GM19328 (cell line): ENCODE results near the gene GIPC1.
"Not testable (repeated sequence)": the region's sequence is repeated elsewhere in the genome, so short reads cannot be mapped to it uniquely, and the experiment has no call there.

ENCODE experiments used
- ATAC-seq: cut with Tn5 transposase; IDR thresholded peaks from one replicate; pipeline ENCODE4 v1.9.1; 2021; ENCODE audit warnings: mild to moderate bottlenecking, moderate library complexity; ENCODE audit not compliant: unreplicated experiment

GIPC1 gene

DNA sequence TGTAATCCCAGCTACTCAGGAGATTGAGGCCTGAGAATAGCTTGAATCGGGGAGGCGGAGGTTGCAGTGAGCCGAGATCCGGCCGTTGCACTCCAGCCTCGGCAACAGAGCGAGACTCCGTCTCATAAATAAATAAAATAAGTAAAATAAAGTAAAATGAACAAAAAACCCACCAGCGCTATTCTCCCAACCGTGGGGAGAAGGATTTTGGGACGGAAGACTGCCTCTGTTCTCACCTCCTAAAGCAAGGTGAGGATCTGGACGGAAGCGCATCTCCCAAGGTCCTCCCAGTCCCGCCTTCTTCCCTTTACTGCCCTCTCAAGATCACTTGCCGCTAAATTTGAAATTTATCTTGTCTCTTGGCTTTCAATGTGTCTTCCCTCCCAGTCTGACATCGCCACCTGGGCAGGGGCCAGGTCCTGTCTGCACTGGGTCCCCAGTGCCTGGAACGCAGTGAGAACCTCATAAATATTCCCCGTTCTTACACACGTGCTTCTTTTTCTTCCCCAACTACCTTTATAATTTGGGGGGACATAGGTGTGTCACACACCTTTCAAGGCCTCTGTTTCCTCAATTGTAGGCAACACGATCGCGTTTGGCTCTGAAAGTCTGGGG is 23.4 kb upstream of the GIPC1 start:
- ATAC-seq: no peak

DNA sequence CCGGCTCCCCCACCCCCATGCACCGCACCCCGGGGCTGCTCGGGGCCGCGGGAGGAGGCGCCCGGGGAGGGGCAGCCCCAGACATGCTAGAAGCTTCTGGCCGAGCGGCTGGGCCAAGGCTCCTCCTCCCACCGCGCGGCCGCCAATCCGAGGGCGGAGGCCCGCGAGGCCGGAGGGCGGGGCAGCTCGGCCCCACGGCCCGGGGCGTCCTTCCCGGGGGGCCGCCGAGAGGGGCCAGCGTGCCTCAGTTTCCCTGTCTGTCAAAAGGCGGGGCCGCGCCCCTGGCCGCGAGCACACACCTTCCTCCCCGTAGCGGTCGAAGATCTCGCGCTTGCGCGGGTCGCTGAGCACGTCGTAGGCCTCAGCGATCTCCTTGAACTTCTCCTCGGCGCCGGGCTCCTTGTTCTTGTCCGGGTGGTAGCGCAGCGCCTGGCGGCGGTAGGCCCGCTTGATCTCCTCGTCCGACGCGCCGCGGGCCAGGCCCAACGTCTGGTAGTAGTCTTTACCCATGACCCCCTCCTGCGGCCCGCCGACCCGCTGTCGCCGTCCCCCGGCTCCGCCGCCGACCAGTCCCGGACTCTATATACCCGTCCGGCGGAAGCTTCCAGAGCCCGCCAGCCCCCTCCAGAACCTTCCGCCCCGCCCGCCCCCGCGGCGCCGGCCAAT is 22.0 kb upstream of the GIPC1 start, which contains the start of gene DNAJB1:
Gene DNAJB1, minus strand, starts transcription at position 558 of the 666 bp plus-strand sequence. Its CDS starts 48 bp downstream, at position 510.
- peak; percentile 68 for ATAC-seq

DNA sequence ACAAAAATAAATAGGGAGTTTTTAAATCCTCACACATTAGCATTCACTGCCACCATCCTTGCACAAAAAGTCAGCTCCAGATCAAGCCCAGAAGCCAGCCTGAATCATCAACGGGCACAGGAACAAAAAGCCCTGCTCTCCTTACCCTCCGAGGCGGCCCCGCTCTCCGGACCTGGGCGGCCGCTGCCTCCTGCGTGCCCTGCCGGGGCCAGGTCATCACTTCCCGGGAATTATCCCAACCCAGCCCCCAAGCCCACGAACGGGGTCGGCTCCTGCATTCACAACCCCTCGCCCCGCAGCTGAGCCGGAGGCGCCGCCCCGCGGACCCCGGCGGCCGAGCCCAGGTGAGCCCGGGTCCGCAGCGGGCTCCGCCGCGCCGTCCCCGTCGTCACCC is 21.5 kb upstream of the GIPC1 start:
- ATAC-seq: no peak

DNA sequence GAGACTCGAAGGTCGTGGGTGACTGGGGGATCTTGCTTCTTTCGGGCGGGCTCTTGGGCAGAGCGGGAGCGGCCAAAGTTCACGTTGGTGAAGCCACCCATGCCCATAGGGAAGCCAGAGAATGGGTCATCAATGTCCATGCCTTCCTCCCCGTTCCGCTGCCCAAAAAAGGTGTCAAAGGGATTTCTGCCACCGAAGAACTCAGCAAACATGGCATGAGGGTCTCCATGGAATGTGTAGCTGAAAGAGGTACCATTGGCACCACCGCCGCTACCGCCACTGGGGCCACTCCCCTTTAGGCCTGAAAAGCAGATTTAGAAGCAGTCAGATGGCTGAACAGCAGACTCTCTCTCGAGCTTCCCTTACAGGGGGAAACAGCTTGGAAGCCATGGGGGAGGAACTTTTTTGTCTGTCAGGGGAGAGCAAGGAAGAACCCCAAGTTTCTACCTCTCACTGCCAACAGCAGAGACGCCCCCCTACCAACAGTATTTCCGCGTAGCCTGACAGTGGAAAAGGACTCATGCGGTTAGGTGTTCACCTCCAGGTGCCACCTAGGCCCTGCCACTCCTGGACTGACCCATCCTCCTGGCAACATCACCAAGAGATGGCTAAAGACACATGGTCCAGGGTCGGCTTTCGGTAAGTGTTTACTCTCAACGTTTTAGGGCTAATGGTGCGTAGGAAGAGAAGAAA is 21.0 kb upstream of the GIPC1 start:
- no peak for ATAC-seq

DNA sequence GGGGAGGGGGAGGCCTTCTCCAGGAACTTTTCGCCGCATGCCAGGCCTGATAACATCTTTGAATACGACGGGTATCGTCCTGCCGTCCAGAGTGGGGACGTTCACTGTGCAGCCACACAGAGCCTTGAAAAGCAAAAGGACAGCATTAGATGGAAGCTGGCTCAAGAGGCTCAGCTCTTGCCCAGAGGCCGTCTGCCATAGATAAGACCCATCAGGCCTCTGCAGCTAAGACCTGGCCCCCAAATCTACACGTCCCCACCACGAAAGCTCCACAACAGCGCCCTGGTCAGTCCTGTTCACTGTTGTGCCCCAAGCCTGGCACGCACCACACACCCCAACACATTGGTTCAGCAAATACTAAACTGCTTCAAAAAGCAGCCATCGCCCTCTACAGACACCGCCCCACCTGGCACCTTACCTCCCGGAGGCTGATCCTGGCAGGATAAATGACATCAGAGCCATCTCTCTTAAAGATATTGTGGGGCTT is 20.2 kb upstream of the GIPC1 start:
- no peak for ATAC-seq

DNA sequence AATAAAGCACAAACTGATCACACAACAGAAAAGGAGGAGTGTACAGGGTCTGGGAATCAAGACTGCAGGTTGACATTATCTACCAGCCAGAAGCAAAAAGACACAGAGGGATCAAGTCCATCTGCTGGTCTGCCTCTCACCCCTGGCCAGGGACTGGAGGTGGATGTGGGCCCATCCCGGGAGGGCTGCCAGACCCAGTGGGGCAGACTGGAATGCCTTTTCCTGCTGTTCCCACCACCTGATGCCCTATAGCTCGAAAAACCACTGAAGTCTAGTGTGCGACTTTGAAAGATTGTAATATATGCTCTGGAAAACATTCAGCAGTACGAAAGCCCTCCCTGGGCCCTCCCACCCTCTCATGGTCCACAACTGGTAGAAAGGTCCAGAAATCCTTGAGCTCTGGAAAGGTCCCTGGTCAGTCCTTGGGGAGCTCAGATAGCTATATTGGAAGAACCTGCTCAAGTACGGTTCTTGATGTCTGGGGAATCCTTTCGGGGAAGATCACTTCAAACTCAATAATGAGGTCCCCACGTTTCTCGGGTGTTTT is 19.6 kb upstream of the GIPC1 start:
- ATAC-seq: no peak

DNA sequence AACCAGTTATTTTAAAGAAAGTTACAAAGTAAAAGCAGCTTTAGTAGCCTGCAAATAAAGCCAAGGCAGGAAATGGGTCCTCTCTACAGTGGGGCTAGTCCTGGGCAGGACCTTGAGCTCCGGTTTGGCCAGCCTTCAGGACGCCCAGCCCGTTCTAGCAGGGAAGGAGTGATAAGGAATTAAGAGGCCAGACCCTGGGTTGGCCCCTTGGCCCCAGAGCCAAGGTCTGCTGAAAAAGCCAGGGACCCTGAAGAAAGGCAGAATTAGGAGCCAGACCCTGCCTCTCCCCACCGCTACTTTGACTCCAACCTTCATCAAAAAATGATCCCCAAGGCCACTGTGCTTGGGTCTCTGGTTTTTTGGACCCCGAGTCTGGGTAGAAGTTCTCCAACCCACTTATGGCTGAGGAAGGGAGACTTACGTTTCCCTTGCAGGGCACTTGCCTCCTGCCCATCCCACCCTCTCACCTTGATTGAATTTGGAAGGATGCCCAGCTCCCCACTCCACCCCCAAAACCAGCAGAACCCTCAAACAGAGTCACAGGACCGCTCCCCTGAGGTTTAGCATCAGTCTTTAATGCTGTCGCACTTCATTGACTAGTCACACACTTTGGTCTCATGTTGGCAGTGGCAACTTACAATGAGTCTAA is 18.4 kb upstream of the GIPC1 start:
- ATAC-seq: no peak

DNA sequence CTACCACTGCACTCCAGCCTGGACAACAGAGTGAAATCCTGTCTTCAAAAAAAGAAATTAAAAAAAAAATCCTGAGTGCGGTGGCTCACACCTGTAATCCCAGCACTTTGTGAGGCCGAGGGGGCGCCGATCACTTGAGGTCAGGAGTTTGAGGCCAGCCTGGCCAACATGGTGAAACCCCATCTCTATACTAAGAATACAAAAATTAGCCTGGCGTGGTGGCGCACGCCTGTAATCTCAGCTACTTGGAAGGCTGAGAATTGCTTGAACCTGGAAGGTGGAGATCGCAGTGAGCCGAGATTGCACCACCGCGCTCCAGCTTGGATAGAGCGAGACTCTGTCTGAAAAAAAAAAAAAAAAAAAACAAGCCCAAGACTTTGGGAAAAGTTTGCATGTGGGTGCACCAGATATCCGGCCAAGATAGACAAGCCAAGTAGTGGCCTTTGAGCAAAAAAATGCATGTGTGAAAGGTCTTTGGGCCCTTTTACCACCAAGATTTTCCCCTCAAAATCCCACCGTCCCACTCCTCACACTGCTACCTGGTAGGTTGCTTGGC is 16.6 kb upstream of the GIPC1 start:
- no peak for ATAC-seq

DNA sequence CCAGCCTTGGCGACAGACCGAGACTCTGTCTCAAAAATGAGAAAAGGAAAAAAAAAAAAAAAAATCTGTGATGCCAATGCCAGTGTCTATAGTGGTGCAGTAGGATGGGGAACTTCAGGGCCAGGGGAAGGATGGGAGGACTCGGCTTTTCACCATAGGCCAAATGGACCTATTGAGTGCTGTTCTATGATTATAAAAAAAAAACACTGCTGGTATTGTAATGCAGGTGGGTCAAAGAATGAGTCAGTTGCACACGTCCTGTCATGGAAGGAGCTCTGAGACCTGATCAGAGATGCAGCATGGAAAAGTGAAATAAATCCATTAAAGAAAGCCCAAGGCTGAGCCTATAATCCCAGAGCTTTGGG is 15.3 kb upstream of the GIPC1 start:
- no peak for ATAC-seq

DNA sequence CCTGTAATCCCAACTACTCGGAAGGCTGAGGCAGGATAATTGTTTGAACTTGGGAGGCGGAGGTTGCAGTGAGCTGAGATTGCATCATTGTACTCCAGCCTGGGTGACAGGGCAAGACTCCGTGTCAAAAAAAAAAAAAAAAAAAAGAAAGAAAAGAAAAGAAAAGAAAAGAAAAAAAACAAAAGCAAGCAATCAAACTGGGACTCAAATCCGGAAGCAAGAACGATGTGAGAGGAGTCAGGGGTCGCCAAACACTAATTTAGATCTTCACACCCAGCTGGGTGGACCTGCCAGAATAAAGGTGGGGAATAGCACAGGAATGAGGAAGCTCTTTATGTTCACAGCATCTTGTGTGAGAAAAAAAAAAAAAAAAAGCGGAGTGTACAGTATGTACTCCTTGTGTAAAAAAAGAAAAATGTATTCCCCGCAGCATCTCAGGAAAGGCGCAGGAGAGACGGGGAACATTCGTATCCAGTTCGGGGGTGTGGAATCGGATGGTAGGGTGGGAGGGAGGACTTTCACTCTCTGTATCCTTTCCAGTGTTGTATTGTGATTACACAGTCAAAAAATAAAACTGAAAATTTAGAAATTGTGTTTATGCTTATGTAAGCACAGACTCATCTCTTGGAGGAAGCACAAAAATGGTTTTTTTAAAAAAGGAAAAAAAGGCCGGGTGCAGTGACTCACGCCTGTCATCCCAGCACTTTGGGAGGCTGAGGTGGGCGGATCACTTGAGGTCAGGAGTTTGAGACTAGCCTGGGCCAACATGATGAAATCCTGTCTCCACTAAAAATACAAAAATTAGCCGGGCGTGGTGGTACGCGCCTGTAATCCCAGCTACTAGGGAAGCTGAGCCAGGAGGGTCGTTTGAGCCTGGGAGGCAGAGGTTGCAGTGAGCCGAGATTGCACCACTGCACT is 14.6 kb upstream of the GIPC1 start:
- no peak for ATAC-seq

DNA sequence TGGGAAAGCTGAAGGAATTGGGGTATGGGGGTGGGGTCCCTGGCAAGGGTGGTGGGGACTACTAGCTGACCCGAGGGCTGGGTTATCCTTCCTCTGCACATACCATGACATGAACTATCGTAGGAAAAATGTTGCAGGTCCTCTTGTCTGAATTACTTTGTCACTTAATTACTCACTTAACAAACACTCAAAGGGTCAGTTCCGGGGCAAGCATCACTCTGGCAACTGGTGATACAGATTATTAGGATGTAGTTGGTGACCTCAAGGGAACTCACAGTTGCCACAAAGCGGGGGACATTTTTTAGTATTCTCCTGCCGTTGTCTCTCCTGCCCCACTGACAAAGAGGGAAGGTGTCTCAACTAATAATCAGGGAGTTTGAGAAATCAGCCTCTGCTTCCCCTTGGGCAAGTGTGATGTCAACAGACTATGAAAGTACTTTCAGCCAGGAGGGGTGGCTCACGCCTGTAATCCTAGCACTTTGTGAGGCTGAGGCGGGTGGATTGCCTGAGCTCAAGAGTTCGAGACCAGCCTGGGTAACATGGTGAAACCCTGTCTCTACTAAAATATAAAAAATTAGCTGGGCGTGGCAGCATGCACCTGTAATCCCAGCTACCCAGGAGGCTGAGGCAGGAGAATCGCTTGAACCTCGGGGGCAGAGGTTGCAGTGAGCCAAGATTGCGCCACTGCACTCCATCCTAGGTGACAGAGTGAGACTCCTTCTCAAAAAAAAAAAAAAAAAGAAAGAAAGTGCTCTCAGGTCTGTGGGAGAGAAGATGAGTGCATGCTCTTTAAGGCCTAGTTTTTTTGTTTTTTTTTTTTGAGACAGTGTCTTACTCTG is 12.0 kb upstream of the GIPC1 start:
- ATAC-seq: no peak

DNA sequence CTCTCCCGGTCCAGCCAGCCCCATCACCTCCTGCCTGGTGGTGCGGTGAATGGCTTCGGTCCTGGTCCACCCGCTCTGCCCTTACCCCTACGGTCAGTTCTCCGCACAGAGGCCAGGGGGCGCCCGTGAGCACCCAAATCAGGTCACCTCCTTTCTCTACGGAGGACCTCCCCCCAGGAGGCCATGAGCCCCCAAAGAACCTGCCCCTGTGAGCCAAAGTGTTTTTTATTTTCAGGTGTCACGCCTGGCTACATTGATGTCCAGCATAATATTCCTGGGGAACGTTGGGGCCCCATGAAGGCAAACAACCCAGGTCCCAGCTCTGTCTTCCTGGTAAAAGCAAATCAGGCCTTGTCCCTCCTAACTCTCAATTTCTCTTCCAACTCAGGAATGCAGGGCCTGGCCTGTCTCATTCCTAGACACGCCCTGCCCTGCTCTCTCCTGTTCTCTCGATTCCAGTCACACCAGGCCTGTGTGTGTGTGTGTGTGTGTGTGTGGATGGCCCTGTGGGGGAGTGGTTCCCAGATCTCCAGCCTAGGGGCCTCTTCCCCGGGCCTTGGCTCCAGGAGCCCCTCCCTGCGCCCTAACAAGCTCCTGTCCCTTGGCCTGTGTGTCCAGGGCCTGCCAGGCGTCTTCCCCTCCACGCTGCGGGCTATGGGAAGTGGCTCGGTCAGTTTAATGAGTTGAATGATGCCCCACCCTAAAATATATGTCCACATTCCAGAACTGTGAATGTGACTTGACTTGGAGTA is 9.7 kb upstream of the GIPC1 start:
- no peak for ATAC-seq

DNA sequence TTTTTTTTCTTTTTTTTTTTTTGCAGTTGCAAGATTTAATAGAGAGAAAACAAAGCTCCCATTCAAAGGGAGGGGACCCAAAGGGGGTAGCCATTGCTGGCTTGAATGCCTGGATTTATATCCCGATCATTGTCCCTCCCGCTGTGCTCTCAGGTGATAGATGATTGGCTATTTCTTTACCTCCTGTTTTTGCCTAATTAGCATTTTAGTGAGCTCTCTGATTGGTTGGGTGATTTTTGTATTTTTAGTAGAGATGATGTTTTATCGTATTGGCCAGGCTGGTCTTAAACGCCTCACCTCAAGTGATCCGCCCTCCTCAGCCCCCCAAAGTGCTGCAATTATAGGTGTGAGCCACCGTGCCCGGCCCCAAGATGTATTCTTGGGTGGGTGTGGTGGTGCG is 8.6 kb upstream of the GIPC1 start:
- ATAC-seq: not testable (repeated sequence)

DNA sequence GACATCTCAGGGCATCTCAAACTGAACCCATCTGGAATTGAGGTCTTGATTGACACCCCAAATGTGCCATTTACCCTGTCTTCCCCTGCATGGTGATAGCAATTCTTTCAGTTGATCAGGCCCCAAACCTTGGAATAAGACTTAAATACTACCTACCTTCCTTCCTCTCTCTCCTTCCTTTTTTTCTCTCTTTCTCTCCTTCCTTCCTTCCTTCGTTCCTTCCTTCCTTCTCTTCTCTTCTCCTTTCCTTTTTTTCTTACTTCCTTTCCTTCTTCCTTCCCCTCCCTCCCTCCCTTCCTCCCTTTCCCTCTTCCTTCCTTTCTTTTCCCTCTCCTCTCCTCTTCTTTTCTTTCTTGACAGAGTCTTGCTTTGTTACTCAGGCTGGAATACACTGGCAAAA is 7.4 kb upstream of the GIPC1 start:
- no peak for ATAC-seq

DNA sequence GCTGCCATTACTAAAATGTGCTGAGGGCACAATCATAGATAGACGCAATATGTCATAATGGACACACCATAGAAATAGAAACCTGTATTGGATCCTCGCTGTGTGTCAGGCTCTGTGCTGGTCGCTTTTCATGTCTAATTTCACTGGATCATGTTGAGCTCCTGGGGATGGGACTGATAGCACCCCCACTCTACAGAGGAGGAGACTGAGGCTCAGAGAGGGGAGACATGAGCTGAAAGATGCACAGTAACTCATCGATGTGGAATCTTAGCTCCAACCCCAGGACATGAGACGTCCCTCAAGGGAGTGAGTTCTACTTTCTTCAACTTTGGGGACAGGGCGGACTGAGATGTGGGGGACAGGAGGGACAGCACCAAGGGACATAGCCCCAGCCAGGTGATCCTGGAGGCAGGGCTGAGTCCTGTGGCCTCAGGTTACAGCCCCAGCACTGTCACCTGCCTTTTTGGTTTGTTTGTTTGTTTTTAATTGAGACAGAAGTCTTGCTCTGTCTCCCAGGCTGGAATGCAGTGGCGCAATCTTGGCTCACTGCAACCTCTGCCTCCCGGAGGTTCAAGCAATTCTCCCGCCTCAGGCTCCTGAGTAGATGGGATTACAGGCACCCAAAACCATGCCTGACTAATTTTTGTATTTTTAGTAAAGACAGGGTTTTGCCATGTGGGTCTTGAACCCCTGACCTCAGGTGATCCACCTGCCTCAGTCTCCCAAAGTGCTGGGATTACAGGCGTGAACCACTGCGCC is 6.6 kb upstream of the GIPC1 start:
- no peak for ATAC-seq

DNA sequence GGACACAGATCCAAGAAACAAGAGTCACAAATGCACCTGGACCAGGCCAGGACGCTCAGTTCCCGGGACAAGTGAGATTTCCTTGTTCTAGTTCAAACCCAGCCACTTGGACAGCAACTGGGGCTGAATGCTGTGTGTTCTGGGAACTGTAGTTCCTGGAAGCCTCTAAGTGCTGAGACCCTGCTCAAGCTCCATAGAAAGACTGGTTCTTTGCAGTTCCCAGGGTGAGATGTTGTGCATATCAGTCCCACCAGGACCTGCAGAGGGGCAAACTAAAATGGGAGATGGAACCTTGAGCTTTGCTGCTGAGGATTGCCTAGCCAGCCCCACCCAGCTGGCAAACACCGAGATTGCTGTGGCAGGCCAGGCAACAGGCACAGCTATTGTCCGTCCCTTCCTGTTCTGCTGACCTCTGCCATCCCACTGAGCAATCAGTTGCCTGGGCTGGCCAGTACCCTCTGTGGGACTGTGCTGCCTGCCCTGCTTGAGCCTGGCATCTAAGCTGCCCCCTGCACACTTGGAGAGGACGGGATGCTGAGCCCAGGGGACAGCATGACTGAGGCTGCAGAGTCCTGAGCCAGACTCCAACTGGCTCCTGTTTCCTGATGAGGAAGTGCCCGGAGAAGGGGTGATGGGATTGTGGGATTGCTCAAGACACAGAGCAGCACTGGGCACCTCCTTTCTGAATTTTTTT is 1.4 kb upstream of the GIPC1 start:
- ATAC-seq: no peak

DNA sequence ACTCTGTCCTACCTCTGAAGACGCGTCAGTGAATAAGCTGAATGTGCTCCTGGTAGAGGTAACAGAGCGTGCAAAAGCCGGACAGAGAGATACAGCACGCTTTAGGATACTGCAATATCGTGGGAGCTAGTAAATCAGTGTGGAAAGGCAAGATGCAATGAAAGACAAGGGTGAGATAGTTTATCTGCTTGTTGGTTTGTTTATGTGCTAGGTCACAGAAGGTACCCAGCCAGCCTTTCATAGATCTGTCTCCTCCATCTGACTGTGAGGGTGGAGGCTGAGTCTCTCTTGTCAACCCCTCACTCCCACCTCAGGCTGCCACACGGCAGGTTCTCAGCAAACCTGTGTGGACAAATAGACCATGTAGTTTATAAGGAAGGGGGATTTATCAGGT is 904 bp upstream of the GIPC1 start:
- ATAC-seq: no peak
